Urothelium cell line (cell line): Measurements from ENCODE around the gene CKAP5.

ENCODE experiments used
- DNase-seq: peaks from one replicate; pipeline ENCODE4 v3.0.0; 2011; ENCODE audit warnings: low spot score, mixed read lengths
- FAIRE-seq: peaks from 2 replicates; lab custom pipeline; 2011; peaks lifted over from hg19 to GRCh38; lab: Jason Lieb, UNC

Gene CKAP5

DNA sequence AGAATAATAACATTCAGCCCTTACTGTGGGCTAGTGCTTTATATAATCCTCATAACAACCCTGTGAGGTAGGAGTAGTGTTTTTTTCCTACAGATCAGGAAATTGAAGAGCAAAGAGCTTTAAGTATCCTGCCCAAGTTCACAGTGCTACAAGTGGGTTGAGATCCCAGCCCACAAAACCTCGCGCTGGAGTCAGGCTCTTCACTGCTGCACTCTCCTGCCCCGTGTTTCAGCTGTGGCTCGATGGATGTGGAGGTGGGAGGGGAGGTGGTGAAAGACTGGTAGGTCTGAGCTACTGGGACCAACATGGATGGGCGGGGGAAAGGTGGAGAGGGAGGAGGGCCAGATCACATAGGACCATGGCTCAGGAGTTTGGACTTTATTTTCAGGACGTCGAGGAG, 139.2 kb downstream of the CKAP5 start:
- DNase-seq (no peak), FAIRE-seq (no peak)

DNA sequence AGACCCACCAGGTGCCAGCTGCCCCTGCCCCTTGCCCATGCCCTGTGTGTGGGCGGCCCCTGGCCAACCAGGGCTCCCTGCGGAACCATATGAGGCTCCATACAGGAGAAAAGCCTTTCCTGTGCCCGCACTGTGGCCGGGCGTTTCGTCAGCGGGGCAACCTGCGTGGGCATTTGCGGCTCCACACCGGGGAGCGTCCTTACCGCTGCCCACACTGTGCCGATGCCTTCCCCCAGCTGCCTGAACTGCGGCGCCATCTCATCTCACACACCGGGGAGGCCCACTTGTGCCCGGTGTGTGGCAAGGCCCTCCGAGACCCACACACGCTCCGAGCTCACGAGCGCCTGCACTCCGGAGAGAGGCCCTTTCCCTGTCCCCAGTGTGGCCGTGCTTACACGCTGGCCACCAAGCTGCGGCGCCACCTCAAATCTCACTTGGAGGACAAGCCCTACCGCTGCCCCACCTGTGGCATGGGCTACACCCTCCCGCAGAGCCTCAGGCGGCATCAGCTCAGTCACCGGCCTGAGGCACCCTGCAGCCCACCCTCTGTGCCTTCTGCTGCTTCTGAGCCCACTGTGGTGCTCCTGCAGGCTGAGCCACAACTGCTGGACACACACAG, 140.9 kb downstream of the CKAP5 start:
- FAIRE-seq (no peak), DNase-seq (no peak)

DNA sequence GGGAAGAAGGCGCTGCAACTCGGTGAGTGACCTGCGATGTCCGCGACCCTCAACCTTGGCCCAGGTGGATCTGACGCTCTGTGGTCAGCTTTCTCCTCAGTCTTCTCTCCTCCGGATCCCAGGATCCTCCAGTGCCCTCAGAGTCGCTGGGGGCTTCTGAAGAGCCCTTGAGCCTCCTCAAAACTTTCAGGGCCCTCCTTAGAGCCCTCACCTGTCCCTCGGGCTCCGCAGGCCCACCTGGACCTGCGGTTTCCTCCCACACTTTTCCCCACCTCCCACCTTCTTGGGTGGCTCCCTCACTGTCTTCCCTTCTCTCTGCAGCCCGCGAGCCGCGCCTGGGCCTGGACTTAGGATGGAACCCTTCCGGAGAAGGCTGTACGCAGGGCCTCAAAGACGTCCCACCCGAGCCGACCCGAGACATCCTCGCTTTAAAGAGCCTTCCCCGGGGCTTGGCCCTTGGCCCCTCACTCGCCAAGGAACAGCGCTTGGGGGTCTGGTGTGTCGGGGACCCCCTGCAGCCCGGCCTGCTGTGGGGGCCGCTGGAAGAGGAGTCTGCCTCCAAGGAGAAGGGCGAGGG, 144.9 kb downstream of the CKAP5 start:
- FAIRE-seq (no peak), DNase-seq (no peak)

DNA sequence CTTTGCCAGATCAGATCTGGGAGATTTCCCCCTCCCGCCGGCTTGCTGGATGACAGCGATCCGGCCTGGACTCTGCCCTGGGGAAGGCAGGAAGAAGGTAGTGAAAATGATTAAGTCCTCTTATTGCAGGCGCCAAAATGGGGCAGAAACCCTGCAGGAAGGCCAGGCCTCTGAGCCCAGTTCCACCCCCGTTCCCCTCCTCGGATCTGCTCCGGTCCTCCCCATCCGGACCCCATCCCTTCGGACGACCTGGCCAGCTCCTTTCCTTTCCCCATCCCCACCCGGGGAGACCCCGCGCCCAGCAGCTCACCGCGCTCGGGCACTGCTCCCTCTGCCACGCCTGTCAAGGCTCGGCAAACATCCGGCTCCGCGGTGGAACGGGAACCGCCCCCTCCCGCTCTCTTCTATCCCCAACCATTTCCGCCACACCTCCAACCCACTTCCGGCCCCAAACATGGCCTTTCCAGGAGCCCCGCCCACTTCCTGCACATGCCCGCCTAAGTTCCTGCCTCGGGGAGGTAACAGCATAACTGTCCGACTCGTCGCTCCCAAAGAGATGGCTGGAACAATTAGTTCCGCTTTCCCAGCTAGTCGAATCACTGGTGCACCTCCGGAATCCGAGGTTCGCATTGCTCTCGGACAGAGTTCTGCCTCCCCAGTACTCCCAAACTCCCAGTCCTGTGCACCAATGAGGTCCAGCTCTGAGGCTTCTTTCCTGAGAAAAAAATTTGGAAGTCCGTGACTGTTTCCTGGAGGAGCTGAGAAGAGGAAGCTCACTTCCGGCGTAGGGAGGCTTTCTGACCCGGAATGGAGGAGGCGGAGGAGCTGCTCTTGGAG, 145.6 kb downstream of the CKAP5 start, which contains the start of the genes ARHGAP1 and ZNF408:
Gene ARHGAP1, minus strand, starts transcription at position 379 of the 837 bp plus-strand sequence. CDS start 4,512 bp downstream, outside the sequence.
Gene ZNF408, plus strand, starts transcription at position 791 of the 837 bp plus-strand sequence. Its CDS starts 17 bp downstream, at position 808.
- FAIRE-seq (peak; percentile 73), DNase-seq (peak; percentile 97)

DNA sequence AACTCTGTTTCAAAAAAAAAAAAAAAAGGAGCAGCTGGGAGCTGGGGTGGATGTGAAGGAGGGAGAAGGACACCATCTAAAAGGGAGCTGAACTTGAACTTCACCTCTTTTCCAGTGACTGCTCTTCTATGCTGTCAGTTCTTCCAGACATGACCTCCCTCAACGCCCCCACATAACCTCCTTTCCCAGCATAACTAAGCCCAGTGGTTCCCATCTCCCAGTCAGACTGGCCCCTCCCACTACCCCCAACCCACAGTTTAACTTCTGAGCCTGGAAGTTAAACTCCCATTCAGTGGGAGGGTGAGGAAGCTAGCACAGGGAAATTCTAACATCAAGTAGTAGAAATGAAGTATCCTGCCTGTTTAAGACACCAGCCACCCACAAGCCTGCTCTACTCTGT, 147.5 kb downstream of the CKAP5 start:
- FAIRE-seq (no peak), DNase-seq (no peak)

DNA sequence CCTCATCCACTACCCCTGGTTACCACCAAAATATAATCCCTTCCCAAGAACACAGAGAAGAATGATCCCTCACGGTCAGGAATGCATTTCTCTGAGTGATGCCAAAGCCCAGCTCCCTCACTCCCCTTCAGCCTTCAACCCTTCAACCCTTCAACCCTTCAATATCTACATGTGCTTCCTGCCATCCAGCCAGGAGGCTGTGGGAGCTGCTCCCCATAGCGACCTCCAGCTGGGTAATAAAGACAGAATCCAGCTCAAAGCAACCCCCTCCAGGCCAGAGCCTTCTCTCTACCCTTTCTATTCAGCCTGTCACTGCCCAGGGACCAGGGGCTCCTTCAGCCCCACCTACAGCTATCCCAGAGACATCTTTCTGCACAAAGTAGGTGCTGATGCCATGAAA, 148.4 kb downstream of the CKAP5 start:
- no peak for DNase-seq
- FAIRE-seq = no peak

DNA sequence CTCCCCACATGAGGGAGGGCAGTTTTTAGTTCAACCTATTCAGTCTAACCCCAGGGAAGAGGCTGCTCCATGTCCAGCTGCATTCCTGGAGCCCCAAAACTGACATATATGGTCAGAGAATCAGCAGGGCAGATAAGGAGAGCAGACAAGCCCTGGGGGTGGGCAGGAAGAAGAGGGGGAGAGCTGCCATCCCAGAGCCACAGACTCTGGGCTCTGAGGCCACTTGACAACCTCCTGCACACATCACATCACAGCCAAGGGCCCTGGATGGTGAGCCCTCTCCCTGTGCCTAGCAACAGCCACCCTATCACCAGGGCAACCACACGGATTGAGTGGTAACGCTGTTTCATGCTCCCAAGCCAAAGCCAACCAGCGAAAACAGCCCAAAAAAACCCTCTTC, 148.8 kb downstream of the CKAP5 start:
- DNase-seq = no peak
- no peak for FAIRE-seq

DNA sequence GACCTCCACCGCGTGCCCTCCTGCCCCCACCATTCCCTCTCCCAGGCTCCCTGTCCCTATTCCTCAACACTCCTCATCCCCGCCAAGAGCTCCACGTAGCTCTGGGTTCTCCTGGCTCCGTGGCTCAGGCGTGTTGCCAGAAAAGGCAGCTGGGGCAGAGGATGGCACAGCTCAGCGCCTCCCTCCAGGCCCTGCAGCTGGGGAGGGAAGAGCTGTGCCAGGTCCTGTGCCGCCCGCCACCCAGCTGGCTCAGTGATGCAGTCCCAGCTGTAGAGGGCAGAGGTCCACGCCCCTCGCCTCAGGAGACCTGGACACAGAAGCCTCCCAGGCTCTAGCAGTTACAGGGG, 149.9 kb downstream of the CKAP5 start:
- FAIRE-seq = no peak

DNA sequence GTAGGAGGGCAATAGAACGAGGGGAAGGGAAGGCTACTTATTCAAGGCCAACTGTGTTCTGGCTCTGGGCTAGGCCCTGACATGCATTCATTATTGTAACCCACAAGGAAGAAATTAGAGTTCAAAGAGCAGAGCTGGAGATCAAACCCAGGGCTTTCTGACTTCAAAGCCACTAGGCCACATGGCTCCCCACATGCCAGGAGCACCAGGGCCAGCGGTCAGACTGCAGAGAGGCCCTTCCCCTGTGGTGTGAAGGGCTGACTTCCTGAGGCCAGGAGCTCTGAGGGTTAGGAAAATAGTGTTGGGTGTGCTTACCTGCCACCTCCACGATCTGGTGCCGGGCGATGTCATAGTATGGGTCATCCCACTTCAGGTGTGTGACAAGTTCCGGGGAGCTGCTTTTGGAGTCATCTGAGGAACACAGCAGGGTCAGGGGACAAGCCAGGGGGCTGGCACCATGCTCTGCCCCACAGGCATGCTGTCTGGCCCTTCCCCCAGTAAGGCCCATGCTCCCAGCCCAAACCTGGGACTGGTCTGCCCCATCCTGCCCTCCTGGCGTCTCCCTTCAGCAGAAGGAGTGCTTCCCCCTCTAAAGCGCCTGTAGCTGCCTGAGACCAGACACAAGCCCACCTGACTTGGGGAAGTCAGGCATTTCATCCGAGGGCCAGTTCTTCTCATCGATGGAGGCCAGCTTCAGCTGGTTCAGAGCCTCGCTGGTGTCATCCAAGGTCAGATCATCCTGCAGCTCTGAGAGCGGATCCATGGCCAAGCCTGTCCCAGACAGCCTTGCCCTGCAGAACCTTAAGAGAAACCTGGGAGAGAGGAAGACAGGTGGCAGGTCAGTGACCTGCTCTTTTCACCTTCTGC, 150.5 kb downstream of the CKAP5 start:
- no peak for FAIRE-seq
- DNase-seq = no peak

More for the DNA sequence above, 149.9 kb downstream of the CKAP5 start:
- DNase-seq = no peak

DNA sequence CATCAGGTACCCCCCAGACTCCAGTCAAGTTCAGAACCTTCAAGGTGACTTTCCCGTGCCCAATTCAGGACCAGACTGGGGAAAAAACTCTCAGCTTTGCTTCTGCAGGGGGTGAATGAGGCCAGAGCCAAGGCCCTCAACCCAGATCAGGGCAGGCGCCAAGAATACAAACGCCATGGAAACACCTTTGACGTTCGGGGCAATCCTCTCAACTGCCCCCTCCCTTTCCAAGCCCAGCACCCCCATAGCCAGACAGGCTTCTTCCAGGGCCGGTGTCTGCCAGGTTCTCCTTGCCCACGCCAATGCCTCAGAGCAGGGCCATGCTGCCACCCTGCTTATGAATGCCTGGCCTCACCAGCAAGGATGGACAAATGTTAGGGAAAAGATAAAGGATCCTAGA, 151.5 kb downstream of the CKAP5 start:
- DNase-seq = no peak
- FAIRE-seq = no peak

DNA sequence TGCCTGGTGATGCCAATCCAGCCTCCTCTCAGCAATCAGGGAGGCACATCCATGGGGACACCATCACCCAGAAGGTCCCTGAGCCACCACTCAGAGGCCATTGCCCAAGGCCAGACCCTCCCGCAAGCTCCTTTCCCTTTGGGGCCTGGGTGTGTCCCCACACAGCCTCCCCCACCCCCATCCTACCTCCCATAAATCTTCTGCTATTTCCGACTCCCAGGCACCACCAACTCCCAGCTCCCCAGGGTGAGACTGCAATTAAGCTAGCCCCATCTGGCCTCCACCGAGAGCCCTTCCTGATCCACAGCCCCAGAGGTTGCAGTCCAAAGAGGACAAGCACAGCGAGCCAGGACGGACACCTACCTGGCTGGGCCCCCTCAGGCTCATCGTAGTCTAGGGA, 152.0 kb downstream of the CKAP5 start:
- no peak for DNase-seq
- FAIRE-seq = no peak

DNA sequence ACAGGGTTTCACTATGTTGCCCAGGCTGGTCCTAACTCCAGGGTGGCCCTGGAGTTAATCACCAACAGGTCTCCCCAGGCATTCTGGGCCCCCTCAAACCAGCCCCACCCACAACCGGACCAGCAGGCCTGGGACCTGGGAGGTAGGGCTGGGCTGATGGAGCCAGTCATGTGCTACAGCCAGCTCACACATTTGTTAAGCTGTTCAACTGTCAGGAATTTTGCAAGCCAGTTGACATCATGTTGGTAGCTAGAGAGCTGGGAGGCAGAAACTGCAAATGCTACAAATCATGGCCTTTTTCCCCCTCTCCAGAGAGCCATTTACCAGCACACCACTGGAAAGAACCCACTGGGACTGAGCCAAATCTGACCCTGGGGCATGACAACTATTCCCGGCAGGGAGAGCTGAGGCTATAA, 152.5 kb downstream of the CKAP5 start:
- DNase-seq (no peak), FAIRE-seq (no peak)
